Measurements from ENCODE around the gene AFAP1L2. TPM values are rescaled to one million over a fixed set of nuclear protein-coding genes. Genes with fewer than 3 reads are reported as not detected.
A peak's percentile ranks its signal among the peaks of the same experiment; 100 is the strongest.

The AFAP1L2 gene
- total RNA-seq, 2 donors from 2014 or later: 10.5 to 17.9 TPM

GRCh38 chr10:114380797-114381196 lies 23.5 kb downstream of the AFAP1L2 start:
- DNase-seq (no peak), ATAC-seq (no peak)
- Histone ChIP-seq H3K4me3 (no peak overlapping the region), H3K27me3 (no peaks in the 10 kb centered on the region), H3K9me3 (no peaks in the 10 kb centered on the region), H3K4me1 (peaks cover 12% of the 10 kb centered on the region), H3K36me3 (replicated peaks in 1 of 2; ENCODE audit: insufficient read depth in 1 of 2, low read depth in 2 of 2) (no peaks in the 10 kb centered on the region), H3K27ac (no peak overlapping the region)
- no peak for TF ChIP-seq CTCF (IDR thresholded peaks at IDR 0.05)
- no peak for TF ChIP-seq POLR2A (IDR thresholded peaks at IDR 0.05)
- intact Hi-C loops (cut with DNase I): no loop called here
- WGBS, 2 donors: 86 to 87% methylated on average over 5 of the region's 5 CpGs

- Histone ChIP-seq H3K27ac (no peak overlapping the region), H3K4me3 (no peak overlapping the region), H3K27me3 (no peaks in the 10 kb centered on the region), H3K36me3 (replicated peaks in 1 of 2; ENCODE audit: insufficient read depth in 1 of 2, low read depth in 2 of 2) (no peaks in the 10 kb centered on the region), H3K4me1 (peaks cover 19% of the 10 kb centered on the region), H3K9me3 (no peaks in the 10 kb centered on the region)
- WGBS, 2 donors: 86 to 94% methylated on average over 1 of the region's 1 CpG
- ATAC-seq (no peak), DNase-seq (peak; percentile 35 to 66 (median 56))
- intact Hi-C loops (cut with DNase I): no loop called here
- no peak for TF ChIP-seq CTCF (IDR thresholded peaks at IDR 0.05)
- TF ChIP-seq POLR2A (IDR thresholded peaks at IDR 0.05): no peak
These were observed 24.2 kb downstream of the AFAP1L2 start for GRCh38 chr10:114380060-114380459.

- TF ChIP-seq POLR2A (IDR thresholded peaks at IDR 0.05) (no peak), CTCF (IDR thresholded peaks at IDR 0.05) (no peak)
- 77 to 98% methylated on average over 3 to 4 of the region's 4 CpGs for WGBS, 2 donors
- no peak for ATAC-seq
- no peak overlapping the region for H3K27ac ChIP-seq
- DNase-seq: no peak
- intact Hi-C loops (cut with DNase I): no loop called here
- H3K36me3 ChIP-seq (replicated peaks in 1 of 2; ENCODE audit: insufficient read depth in 1 of 2, low read depth in 2 of 2): no peaks in the 10 kb centered on the region
- no peak overlapping the region for H3K4me3 ChIP-seq
- H3K4me1 ChIP-seq: peaks cover 21% of the 10 kb centered on the region
- H3K9me3 ChIP-seq: no peaks in the 10 kb centered on the region
- H3K27me3 ChIP-seq: no peaks in the 10 kb centered on the region
These were observed 24.7 kb downstream of the AFAP1L2 start for GRCh38 chr10:114379631-114380041.

GRCh38 chr10:114376523-114376922 lies 27.8 kb downstream of the AFAP1L2 start:
- 81 to 93% methylated on average over 2 of the region's 2 CpGs for WGBS, 2 donors
- no peak for TF ChIP-seq CTCF (IDR thresholded peaks at IDR 0.05)
- TF ChIP-seq POLR2A (IDR thresholded peaks at IDR 0.05): no peak
- H3K27me3 ChIP-seq: no peaks in the 10 kb centered on the region
- no peak overlapping the region for H3K27ac ChIP-seq
- intact Hi-C loops (cut with DNase I): no loop called here
- DNase-seq (no peak), ATAC-seq (no peak)
- H3K4me3 ChIP-seq: no peak overlapping the region
- H3K4me1 ChIP-seq: peaks cover 21% of the 10 kb centered on the region
- H3K36me3 ChIP-seq (replicated peaks in 1 of 2; ENCODE audit: insufficient read depth in 1 of 2, low read depth in 2 of 2): no peaks in the 10 kb centered on the region
- no peaks in the 10 kb centered on the region for H3K9me3 ChIP-seq

- no peak overlapping the region for H3K27ac ChIP-seq
- ATAC-seq (peak; percentile 70), DNase-seq (peak in 3 of 4 donors; percentile 26 to 66 (median 54))
- intact Hi-C loops (cut with DNase I): no loop called here
- TF ChIP-seq CTCF (IDR thresholded peaks at IDR 0.05) (no peak), POLR2A (IDR thresholded peaks at IDR 0.05) (no peak)
- H3K36me3 ChIP-seq (replicated peaks in 1 of 2; ENCODE audit: insufficient read depth in 1 of 2, low read depth in 2 of 2): no peaks in the 10 kb centered on the region
- H3K4me3 ChIP-seq: no peak overlapping the region
- H3K9me3 ChIP-seq: no peaks in the 10 kb centered on the region
- peaks cover 16% of the 10 kb centered on the region for H3K4me1 ChIP-seq
- WGBS, 2 donors: 60 to 76% methylated on average over 3 of the region's 3 CpGs
- no peaks in the 10 kb centered on the region for H3K27me3 ChIP-seq
These were observed 29.3 kb downstream of the AFAP1L2 start for GRCh38 chr10:114375047-114375446.

Measured in body of pancreas (tissue), 4 donors.